Psoas muscle (tissue), 8 donors: ENCODE data around the gene MYO3B. TPM values are rescaled to one million over a fixed set of nuclear protein-coding genes. Genes with fewer than 3 reads are reported as not detected.

Experiments
- ATAC-seq, 4 donors: fragments of 200-7000 bp; cut with Tn5 transposase; one replicate each; pipeline ENCODE4 v1.9.1; 2020; ENCODE audit warnings: moderate library complexity in 3 of 4, mild to moderate bottlenecking in 2 of 4
- DNase-seq, 2 donors: peaks; one replicate each; pipeline ENCODE4 v3.0.0-alpha.2; 2020
- H3K27ac ChIP-seq: fragments of 200-600 bp; one replicate; pipeline ENCODE4 v1.8.0; 2022
- H3K27me3 ChIP-seq, 3 donors: fragments of 200-600 bp in 1 of 3; one replicate each; pipeline versions ENCODE4 v1.6.1 to v1.8.0; 2013 to 2022; ENCODE audit warnings: low read length in 2 of 3, mild to moderate bottlenecking in 2 of 3, moderate library complexity in 1 of 3; ENCODE audit not compliant: insufficient read depth in 3 of 3
- H3K36me3 ChIP-seq, 2 donors: fragments of 200-600 bp in 1 of 2; one replicate each; pipeline versions ENCODE4 v1.6.1 to v1.8.0; 2013 to 2022; ENCODE audit warnings: low read depth in 1 of 2, mild to moderate bottlenecking in 1 of 2, moderate library complexity in 1 of 2; ENCODE audit not compliant: insufficient read depth in 1 of 2
- H3K4me1 ChIP-seq: fragments of 200-600 bp; one replicate; pipeline ENCODE4 v1.8.0; 2022
- H3K4me3 ChIP-seq: fragments of 200-600 bp; one replicate; pipeline ENCODE4 v1.8.0; 2022; ENCODE audit warnings: mild to moderate bottlenecking
- H3K9me3 ChIP-seq: fragments of 200-600 bp; one replicate; pipeline ENCODE4 v1.8.0; 2022
- CTCF ChIP-seq: fragments of 200-600 bp; IDR thresholded peaks from one replicate; pipeline ENCODE4 v1.8.0; 2022; ENCODE audit warnings: antibody characterized with exemption
- WGBS, 3 donors: extraction: QIAGEN DNeasy Blood & Tissue Kit; methylation state at CpG; one replicate each; pipeline versions ENCODE4 v1.1.6 to v1.1.7; 2013; 5-methylcytosine and 5-hydroxymethylcytosine counted together
- intact Hi-C, 2 donors: fragments of 100-400 bp; cut with DNase I; formaldehyde crosslinking; loops; one replicate each; pipeline versions ENCODE4 v1.11.0 to v1.14.2; 2022
- polyA plus RNA-seq, 3 donors: library from polyadenylated mRNA; stranded (reverse); fragments of 200-250 nt; gene quantifications; one replicate each; pipeline ENCODE4 v1.2.3, GENCODE V29; 2013
- total RNA-seq, 4 donors: library from RNA; stranded (reverse); fragmentation: NEBNext Ultra II Directional in 2 of 4; extraction: Animal tissue kit (Norgen Biotek cat#: 25700) in 2 of 4; gene quantifications; one replicate each; pipeline versions ENCODE4 v1.2.1 to v1.2.4, GENCODE V29; 2021 to 2023
- donor health status: healthy with polysubstance abuse.
- donor health status: DM: no; HTN: no; CAD: no; lungs with moderate emphysema.
- donor health status: Bipolar disorder and iron deficiency.
- donor health status: healthy.
- donor health status: DM: yes; HTN: yes; CAD: no.
- donor health status: DM: no; HTN: no; CAD: no.
- donor health status: DM: no; HTN: no; CAD: no.
- donor health status: DM: yes; HTN: yes; CAD: no.

MYO3B gene
- total and polyA plus RNA-seq, 7 donors = 0.04 to 0.32 TPM; not detected in 5

DNA sequence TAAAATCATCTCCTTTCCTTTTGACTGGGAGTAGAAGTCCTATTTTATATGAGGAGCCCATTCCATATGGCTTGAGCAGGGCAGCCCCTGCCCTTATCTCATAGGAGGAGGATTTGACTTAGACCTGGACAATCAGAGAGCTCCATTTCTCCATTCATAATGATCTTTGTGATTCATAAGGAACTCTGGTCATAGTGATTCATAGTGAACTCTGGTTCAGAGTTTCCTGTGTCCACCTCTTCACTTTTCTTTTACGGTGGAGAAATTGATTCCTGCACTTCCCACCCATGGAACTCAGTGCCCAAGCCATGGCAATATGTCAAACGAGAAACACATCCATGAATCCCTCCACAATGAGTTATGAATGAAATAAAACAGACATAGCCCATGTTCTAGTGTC is 12.8 kb upstream of the MYO3B start:
- Histone ChIP-seq H3K9me3 (no peaks in the 10 kb centered on the region), H3K36me3 (no peaks in the 10 kb centered on the region), H3K27me3 (no peaks in the 10 kb centered on the region), H3K4me3 (no peak overlapping the region), H3K4me1 (peaks cover 4% of the 10 kb centered on the region), H3K27ac (no peak overlapping the region)
- intact Hi-C loops = no loop called here
- no peak for TF ChIP-seq CTCF
- ATAC-seq (no peak), DNase-seq (no peak)
- WGBS, 3 donors = 53 to 77% (median 61%) methylated on average over 2 of the region's 2 CpGs

DNA sequence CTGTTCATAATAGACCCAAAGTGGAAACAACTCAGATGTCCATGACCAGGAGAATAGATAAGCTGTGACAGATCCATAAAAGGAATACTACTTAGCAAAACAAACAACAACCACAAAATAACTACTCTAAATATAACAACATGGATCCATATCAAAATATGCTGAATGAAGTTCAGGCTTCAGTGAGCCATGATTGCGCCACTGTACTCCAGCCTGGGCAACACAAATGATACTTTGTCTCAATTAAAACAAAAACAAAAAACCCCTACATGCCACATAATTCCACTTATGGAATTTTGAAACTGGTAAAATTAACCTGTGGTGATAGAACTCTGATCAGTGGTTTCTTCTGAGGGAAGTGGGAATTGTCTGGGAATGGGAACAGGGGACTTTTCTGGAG is 11.2 kb upstream of the MYO3B start:
- ATAC-seq (no peak), DNase-seq (no peak)
- H3K9me3 ChIP-seq = no peaks in the 10 kb centered on the region
- no peak overlapping the region for H3K4me3 ChIP-seq
- WGBS, 3 donors = 93 to 97% (median 95%) methylated on average over 1 of the region's 1 CpG
- H3K27ac ChIP-seq = no peak overlapping the region
- H3K4me1 ChIP-seq = peaks cover 4% of the 10 kb centered on the region
- TF ChIP-seq CTCF = no peak
- H3K36me3 ChIP-seq = no peaks in the 10 kb centered on the region
- intact Hi-C loops = no loop called here
- no peaks in the 10 kb centered on the region for H3K27me3 ChIP-seq

DNA sequence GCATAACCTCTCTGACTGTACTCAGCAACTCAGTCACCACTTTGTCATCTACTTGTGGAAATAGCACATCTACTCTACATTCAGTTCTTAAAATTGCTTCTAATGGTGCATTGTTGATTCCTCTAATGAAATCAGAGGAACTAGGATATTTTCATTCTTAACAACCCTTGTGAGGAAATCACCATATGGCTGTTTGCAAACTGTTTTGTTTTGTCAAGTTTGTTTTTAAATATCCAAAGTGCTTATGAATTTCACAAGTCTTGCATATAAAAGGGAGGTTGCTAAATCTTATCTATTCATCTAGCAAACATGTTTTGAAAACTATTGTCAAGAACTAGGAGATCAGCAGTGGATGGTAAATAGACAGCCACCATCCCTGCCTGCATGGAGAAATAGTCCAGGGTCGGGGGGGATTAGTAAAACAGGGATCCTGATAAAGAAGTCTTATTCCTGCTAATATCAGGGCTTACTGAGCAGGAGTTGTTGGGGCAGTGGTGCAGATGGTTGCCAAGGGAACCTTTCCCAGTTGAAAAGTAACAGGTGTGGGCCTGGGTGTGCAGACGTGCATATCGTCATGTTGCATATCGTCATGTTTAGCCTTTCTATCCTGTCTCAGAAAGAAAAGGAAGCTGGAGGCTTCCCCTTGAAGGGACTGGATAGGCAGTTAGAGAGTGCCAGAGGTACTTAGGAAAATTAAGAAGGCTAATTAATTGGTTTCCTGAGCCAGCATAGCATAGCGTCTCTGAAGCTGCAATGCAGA is 7.5 kb upstream of the MYO3B start:
- peaks cover 4% of the 10 kb centered on the region for H3K4me1 ChIP-seq
- no peaks in the 10 kb centered on the region for H3K36me3 ChIP-seq
- H3K27me3 ChIP-seq = no peaks in the 10 kb centered on the region
- no peak overlapping the region for H3K4me3 ChIP-seq
- H3K9me3 ChIP-seq = no peaks in the 10 kb centered on the region
- DNase-seq (no peak), ATAC-seq (no peak)
- 16 to 31% (median 28%) methylated on average over 5 of the region's 5 CpGs for WGBS, 3 donors
- no peak overlapping the region for H3K27ac ChIP-seq
- no peak for TF ChIP-seq CTCF
- intact Hi-C loops = no loop called here

- H3K4me3 ChIP-seq = no peak overlapping the region
- no peaks in the 10 kb centered on the region for H3K9me3 ChIP-seq
- H3K27me3 ChIP-seq = peaks cover 0 to 2% (median 0%) of the 10 kb centered on the region in 3 donors
- DNase-seq (no peak), ATAC-seq (no peak)
- WGBS, 3 donors = 68 to 72% (median 68%) methylated on average over 6 of the region's 6 CpGs
- no peaks in the 10 kb centered on the region for H3K36me3 ChIP-seq
- no peak overlapping the region for H3K27ac ChIP-seq
- intact Hi-C loops = no loop called here
- no peak for TF ChIP-seq CTCF
- H3K4me1 ChIP-seq = no peaks in the 10 kb centered on the region
Observed at GRCh38 chr2:170176212-170176611, 1.7 kb upstream of the MYO3B start.
